ENCODE data around the gene RAB35. TPM values are rescaled to one million over a fixed set of nuclear protein-coding genes. Genes with fewer than 3 reads are reported as not detected.

The RAB35 gene
- total and polyA plus RNA-seq, 12 donors: 13.5 to 49.5 (median 26.7) TPM

GRCh38 chr12:120136093-120136770, 19.7 kb upstream of the RAB35 start:
- no peak for DNase-seq
- H3K4me1 ChIP-seq (replicated peaks in 1 of 2): no peaks in the 10 kb centered on the region
- H3K27me3 ChIP-seq: no peaks in the 10 kb centered on the region
- no peak for TF ChIP-seq CTCF (IDR thresholded peaks at IDR 0.05)
- TF ChIP-seq POLR2A (IDR thresholded peaks at IDR 0.05): no peak
- intact Hi-C loops (cut with DNase I): loop anchor here in 1 of 2 donors (5.0 kb wide), 1 partner anchor 41 kb away; no protein-coding TSS in a partner anchor
- no peak overlapping the region for H3K27ac ChIP-seq
- H3K9me3 ChIP-seq (replicated peaks in 1 of 3): no peaks in the 10 kb centered on the region
- peaks cover 0 to 100% of the 10 kb centered on the region in 2 donors for H3K36me3 ChIP-seq (replicated peaks in 1 of 2)
- WGBS, 4 donors: 73 to 83% (median 78%) methylated on average over 9 to 11 of the region's 11 CpGs
- H3K4me3 ChIP-seq: no peak overlapping the region

- H3K36me3 ChIP-seq (replicated peaks in 1 of 2): peaks cover 0 to 100% of the 10 kb centered on the region in 2 donors
- H3K4me3 ChIP-seq: no peak overlapping the region
- WGBS, 4 donors: 95 to 97% (median 97%) methylated on average over 7 to 20 of the region's 20 CpGs
- no peaks in the 10 kb centered on the region for H3K9me3 ChIP-seq (replicated peaks in 1 of 3)
- no peak for DNase-seq
- no peak overlapping the region for H3K27ac ChIP-seq
- TF ChIP-seq CTCF (IDR thresholded peaks at IDR 0.05): no peak
- TF ChIP-seq POLR2A (IDR thresholded peaks at IDR 0.05): no peak
- H3K27me3 ChIP-seq: no peaks in the 10 kb centered on the region
- intact Hi-C loops (cut with DNase I): no loop called here
- no peaks in the 10 kb centered on the region for H3K4me1 ChIP-seq (replicated peaks in 1 of 2)
Measured at GRCh38 chr12:120134307-120134980, 17.9 kb upstream of the RAB35 start.

GRCh38 chr12:120132863-120133385, 16.4 kb upstream of the RAB35 start:
- H3K36me3 ChIP-seq (replicated peaks in 1 of 2): peaks cover 0 to 100% of the 10 kb centered on the region in 2 donors
- H3K27ac ChIP-seq: no peak overlapping the region
- TF ChIP-seq POLR2A (IDR thresholded peaks at IDR 0.05) (no peak), CTCF (IDR thresholded peaks at IDR 0.05) (no peak)
- DNase-seq: no peak
- no peaks in the 10 kb centered on the region for H3K9me3 ChIP-seq (replicated peaks in 1 of 3)
- no peaks in the 10 kb centered on the region for H3K4me1 ChIP-seq (replicated peaks in 1 of 2)
- intact Hi-C loops (cut with DNase I): no loop called here
- 92 to 95% (median 94%) methylated on average over 5 to 6 of the region's 6 CpGs for WGBS, 4 donors
- H3K4me3 ChIP-seq: no peak overlapping the region
- no peaks in the 10 kb centered on the region for H3K27me3 ChIP-seq

- TF ChIP-seq CTCF (IDR thresholded peaks at IDR 0.05) (no peak), POLR2A (IDR thresholded peaks at IDR 0.05) (no peak)
- Histone ChIP-seq H3K27me3 (no peaks in the 10 kb centered on the region), H3K36me3 (replicated peaks in 1 of 2) (peaks cover 0 to 100% of the 10 kb centered on the region in 2 donors), H3K27ac (no peak overlapping the region), H3K4me3 (no peak overlapping the region), H3K9me3 (replicated peaks in 1 of 3) (no peaks in the 10 kb centered on the region), H3K4me1 (replicated peaks in 1 of 2) (no peaks in the 10 kb centered on the region)
- intact Hi-C loops (cut with DNase I): no loop called here
- 74 to 94% (median 82%) methylated on average over 9 of the region's 9 CpGs for WGBS, 4 donors
- no peak for DNase-seq
Measured at GRCh38 chr12:120132054-120132836, 15.7 kb upstream of the RAB35 start.
